ENCODE results near the gene DDX23.

- no peak for TF ChIP-seq CTCF (IDR thresholded peaks at IDR 0.05)
- peak; percentile 23 for TF ChIP-seq POLR2A (IDR thresholded peaks at IDR 0.05)
Measured at GRCh38 chr12:48817873-48818830, 33.8 kb downstream of the DDX23 start, which contains the start of gene CACNB3.
